Measurements from ENCODE around the gene ROMO1.
"Not testable (repeated sequence)": the region's sequence is repeated elsewhere in the genome, so short reads cannot be mapped to it uniquely, and the experiment has no call there.

Gene ROMO1

GRCh38 chr20:35680452-35681183 lies 18.6 kb upstream of the ROMO1 start:
- no peak for DNase-seq (ENCODE audit: low read depth in 3 of 3)

GRCh38 chr20:35681960-35682359 lies 17.2 kb upstream of the ROMO1 start:
- DNase-seq (ENCODE audit: low read depth in 3 of 3), result no peak

DNA sequence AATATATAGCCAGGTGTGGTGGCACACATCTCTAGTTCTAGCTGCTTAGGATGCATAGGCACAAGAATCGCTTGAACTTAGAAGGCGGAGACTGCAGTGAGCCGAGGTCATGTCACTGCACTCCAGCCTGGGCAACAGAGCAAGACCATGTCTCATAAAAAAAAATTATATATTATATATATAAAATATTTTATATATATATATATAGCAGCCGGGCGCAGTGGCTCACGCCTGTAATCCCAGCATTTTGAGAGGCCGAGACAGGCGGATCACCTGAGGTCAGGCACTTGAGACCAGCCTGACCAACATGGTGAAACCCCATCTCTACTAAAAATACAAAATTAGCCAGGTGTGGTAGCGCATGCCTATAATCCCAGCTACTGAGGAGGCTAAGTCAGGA lies 13.8 kb upstream of the ROMO1 start:
- DNase-seq (ENCODE audit: low read depth in 3 of 3), result not testable (repeated sequence)

GRCh38 chr20:35686872-35687271 lies 12.3 kb upstream of the ROMO1 start:
- DNase-seq (ENCODE audit: low read depth in 3 of 3), result not testable (repeated sequence)

- no peak for DNase-seq (ENCODE audit: low read depth in 3 of 3)
These were observed 8.9 kb upstream of the ROMO1 start for GRCh38 chr20:35690265-35690664.

GRCh38 chr20:35695245-35695749 lies 3.9 kb upstream of the ROMO1 start:
- DNase-seq (ENCODE audit: low read depth in 3 of 3), result no peak

GRCh38 chr20:35695978-35696377 lies 3.2 kb upstream of the ROMO1 start:
- no peak for DNase-seq (ENCODE audit: low read depth in 3 of 3)

DNA sequence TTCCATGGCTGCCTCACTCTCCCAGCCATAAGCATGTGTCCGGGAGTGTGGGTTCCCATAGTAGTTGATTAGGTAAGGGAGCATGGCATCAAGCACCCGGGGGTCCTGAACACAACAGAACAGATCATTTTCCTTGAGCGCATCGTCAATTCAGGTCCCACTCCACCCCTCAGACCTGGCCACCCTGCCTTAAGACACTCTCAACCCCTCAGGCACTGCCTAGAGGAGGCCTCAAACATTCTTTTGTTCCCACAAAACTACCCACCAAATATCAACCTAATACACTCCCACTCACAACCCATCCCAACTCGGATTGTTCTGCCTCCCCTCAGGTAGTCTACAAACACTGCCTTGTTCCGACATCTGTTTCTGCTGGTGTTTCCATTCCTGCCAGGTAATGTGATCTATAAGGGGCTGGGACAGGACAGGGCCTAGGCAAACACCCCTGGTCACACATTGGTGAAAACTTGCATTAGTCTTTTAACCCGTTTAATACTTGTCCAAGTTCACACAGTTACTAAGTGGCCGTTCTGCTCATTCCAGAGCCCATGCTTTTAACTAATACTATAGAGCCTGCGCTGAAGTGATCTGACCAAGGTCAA lies 1.4 kb upstream of the ROMO1 start:
- no peak for DNase-seq (ENCODE audit: low read depth in 3 of 3)

DNA sequence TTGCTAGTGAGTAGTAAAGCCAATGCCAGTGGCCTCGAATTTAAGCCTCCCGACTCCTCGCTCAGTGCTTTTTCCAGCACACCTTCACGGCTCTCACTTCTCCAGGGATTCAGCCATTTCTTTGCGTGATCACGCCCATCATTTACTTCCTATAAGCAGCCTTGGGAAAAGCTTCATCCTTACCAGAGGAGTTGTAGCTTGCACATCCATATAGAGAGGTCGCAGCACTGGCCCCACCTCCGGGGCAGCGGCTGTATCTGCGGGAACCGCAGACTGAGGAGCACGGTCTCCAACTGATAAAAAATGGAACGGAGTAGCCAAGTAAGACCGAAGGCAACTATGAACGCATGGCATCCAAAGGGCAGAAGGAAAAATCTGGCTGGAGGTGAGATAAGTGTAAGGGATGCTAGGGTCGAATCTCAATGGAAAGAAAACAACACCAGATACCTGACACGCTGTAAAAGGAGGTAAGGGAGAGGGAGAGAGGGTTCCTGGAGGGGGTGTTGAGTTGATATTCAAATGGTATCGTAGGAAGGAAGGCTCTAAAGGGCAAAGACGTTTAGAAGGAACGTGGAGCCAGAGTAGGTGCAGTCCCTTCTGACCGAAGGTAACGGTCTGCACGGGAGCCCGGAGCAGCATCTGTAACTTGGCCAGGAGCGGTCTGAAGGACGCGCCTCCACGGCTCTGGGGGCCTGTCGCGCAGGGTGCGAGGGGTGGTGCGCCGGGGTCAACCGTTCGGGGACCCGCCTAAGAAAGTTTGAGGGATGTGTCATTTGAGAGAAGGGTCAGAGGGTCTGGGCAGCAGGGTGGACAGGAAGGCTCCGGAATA lies 693 bp upstream of the ROMO1 start:
- no peak for DNase-seq (ENCODE audit: low read depth in 3 of 3)

GRCh38 chr20:35699957-35700624 lies 886 bp downstream of the ROMO1 start:
- no peak for DNase-seq (ENCODE audit: low read depth in 3 of 3)

DNA sequence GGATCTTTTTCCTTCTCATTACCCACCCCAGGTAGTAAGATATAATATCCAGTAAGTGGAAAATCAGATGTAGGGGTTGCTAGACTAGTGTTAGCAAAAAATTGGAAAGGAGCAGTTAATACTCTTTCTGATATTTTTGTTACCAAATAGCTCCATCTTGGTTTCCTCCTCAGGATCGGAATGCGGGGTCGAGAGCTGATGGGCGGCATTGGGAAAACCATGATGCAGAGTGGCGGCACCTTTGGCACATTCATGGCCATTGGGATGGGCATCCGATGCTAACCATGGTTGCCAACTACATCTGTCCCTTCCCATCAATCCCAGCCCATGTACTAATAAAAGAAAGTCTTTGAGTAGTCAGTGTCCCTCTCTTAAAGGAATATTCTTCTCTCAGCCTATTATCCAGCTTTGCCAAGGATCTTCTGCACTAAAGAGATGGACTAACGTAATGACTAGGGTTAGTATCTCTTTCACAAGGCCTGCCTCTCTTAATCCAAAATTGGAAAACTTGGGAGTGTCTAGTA lies 1.5 kb downstream of the ROMO1 start:
- no peak for DNase-seq (ENCODE audit: low read depth in 3 of 3)

- no peak for DNase-seq (ENCODE audit: low read depth in 3 of 3)
These were observed 3.0 kb downstream of the ROMO1 start for GRCh38 chr20:35702051-35702823.

DNA sequence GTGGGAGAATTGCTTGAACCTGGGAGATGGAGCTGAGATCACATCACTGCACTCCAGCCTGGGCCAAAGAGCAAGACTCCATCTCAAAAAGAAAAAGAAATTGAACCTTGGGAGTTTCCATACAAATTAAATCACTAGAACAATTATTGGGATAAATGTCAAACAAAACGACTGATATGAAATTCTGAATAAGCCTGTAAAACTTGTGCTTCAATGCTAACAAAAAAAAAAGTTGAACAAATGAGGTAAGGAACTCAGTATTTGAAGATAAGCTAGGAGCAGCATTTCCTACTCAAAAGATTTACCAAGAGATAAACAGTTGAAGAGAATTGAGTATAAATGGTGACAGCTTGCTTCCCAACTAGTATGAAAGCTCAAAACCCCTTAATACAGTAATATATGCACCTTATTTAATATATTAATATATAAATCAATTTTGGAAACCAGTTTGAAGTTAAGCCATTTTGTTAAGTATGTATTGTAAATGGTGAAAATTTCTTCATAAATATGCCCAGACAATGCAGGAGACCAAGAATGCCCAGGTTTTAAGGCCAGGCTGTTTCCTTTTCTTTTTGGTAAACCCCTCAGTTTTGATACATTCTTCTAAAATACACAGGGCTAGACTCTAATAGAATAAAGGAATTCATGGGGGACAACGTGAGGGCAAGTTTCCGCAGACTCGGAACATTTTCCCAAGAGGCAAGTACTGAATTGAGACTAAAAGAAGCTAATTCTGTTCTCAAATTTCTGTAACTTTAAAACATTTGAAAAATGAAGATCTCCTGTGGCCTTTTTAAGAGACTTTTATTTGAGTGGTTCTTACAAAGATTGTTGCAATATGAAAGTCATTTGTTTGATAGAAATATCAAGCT lies 3.9 kb downstream of the ROMO1 start:
- DNase-seq (ENCODE audit: low read depth in 3 of 3), result no peak

GRCh38 chr20:35704514-35705261 lies 5.5 kb downstream of the ROMO1 start:
- DNase-seq (ENCODE audit: low read depth in 3 of 3), result no peak

DNA sequence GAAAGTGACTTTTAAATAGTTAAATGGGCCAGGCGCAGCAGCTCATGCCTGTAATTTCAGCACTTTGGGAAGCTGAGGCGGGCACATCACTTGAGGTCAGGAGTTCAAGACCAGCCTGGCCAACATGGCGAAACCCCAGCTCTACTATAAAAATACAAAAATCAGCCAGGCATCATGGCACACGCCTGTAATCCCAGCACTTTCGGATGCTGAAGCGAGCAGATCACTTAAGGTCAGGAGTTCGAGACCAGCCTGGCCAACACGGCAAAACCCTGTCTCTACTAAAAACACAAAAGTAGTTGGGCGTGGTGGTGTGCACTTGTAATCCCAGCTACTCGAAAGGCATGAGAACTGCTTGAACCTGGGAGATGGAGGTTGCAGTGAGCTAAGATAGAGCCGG lies 6.7 kb downstream of the ROMO1 start:
- DNase-seq (ENCODE audit: low read depth in 3 of 3), result not testable (repeated sequence)

- not testable (repeated sequence) for DNase-seq (ENCODE audit: low read depth in 3 of 3)
These were observed 7.7 kb downstream of the ROMO1 start for GRCh38 chr20:35706591-35707529.

DNA sequence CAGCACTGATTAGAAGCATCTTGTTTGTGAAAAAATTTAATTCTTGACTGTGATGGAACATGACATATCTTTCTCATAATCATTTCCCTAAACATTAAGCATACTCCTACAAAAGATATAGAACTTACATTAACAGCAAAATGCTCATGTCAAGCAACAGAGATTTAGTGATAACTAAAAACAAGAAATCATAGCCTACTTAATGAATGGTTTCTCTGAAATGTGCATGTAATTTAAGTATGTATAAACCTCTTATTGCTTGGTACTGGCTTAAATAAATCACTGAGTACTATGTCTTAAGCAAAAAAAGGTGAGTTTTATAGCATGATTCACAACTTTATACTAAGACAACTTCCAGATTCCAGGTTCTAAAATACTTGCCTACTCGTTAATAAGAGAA lies 9.3 kb downstream of the ROMO1 start:
- DNase-seq (ENCODE audit: low read depth in 3 of 3), result no peak

GRCh38 chr20:35709259-35709658 lies 10.1 kb downstream of the ROMO1 start:
- DNase-seq (ENCODE audit: low read depth in 3 of 3), result no peak
